Body of pancreas (tissue), 4 donors: Measurements from ENCODE around the gene BEST2.

Experiments
- CTCF ChIP-seq, 7 experiments: fragments of 450-650 bp in 4 of 7; fragments of 200-600 bp in 3 of 7; sonication (generic) in 3 of 7; IDR thresholded peaks; one replicate each; pipeline ENCODE4 v1.5.1; 2016 to 2019; ENCODE audit warnings: antibody characterized with exemption in 7 of 7
- POLR2A ChIP-seq, 3 donors: fragments of 450-650 bp; IDR thresholded peaks; one replicate each; pipeline ENCODE4 v1.6.1; 2016; ENCODE audit warnings: antibody characterized with exemption in 3 of 3, mild to moderate bottlenecking in 2 of 3

- TF ChIP-seq CTCF (IDR thresholded peaks at IDR 0.05) (no peak), POLR2A (IDR thresholded peaks at IDR 0.05) (no peak)
Measured at GRCh38 chr19:12705169-12705568, 46.4 kb upstream of the BEST2 start.
